MCF 10A (cell line): ENCODE measurements around the gene SLC38A10. TPM values are rescaled to one million over a fixed set of nuclear protein-coding genes. Genes with fewer than 3 reads are reported as not detected.

Experiments used
- BruUV-seq: library from RNA; stranded (reverse); fragments of 400-500 nt; replicated peaks from 2 replicates; lab custom pipeline; 2021; lab: Mats Ljungman, UMichigan
- CTCF ChIA-PET: fragments of 300-600 bp; sonication (Branson Sonifier 250); formaldehyde crosslinking; extraction: SDS; loops from one replicate; lab custom pipeline; 2021; ENCODE audit warnings: antibody characterized with exemption, inconsistent platforms; lab: Yijun Ruan, JAX
- POLR2A ChIA-PET: fragments of 300-600, 350-650 bp; sonication (Branson Sonifier 250); formaldehyde crosslinking; extraction: SDS; loops from one replicate; lab custom pipeline; 2020; ENCODE audit warnings: antibody characterized with exemption, inconsistent platforms; lab: Yijun Ruan, JAX
- DNase-seq: peaks from one replicate; pipeline ENCODE4 v3.0.0-alpha.2; 2018; ENCODE audit not compliant: unreplicated experiment
- H3K27ac Mint-ChIP-seq: one replicate; pipeline ENCODE4 v1.8.0; 2022; ENCODE audit warnings: mild to moderate bottlenecking, low read depth, mixed read lengths; ENCODE audit not compliant: unreplicated experiment
- H3K27me3 Mint-ChIP-seq: one replicate; pipeline ENCODE4 v1.8.0; 2022; ENCODE audit warnings: mixed read lengths; ENCODE audit not compliant: insufficient read depth, unreplicated experiment
- H3K36me3 Mint-ChIP-seq: one replicate; pipeline ENCODE4 v1.8.0; 2022; ENCODE audit warnings: mild to moderate bottlenecking, moderate library complexity, mixed read lengths; ENCODE audit not compliant: insufficient read depth, unreplicated experiment
- H3K4me1 Mint-ChIP-seq: one replicate; pipeline ENCODE4 v1.8.0; 2022; ENCODE audit warnings: mixed read lengths; ENCODE audit not compliant: insufficient read depth, unreplicated experiment
- H3K4me3 Mint-ChIP-seq: one replicate; pipeline ENCODE4 v1.8.0; 2022; ENCODE audit warnings: mild to moderate bottlenecking, moderate library complexity, mixed read lengths; ENCODE audit not compliant: unreplicated experiment
- H3K9me3 Mint-ChIP-seq: one replicate; pipeline ENCODE4 v1.8.0; 2022; ENCODE audit warnings: mixed read lengths; ENCODE audit not compliant: unreplicated experiment
- CTCF ChIP-seq: fragments of 200-600 bp; IDR thresholded peaks from one replicate; pipeline ENCODE4 v1.8.0; 2022; ENCODE audit warnings: antibody characterized with exemption, mild to moderate bottlenecking; ENCODE audit not compliant: unreplicated experiment
- intact Hi-C: fragments of 100-400 bp; cut with micrococcal nuclease; formaldehyde crosslinking; loops from 2 replicates; pipeline ENCODE4 v1.14.1; 2022
- total RNA-seq: library from RNA; stranded (reverse); gene quantifications from 2 replicates; pipeline ENCODE4 v1.2.3, GENCODE V29; 2022

Gene SLC38A10
- total RNA-seq, 1 experiment from 2014 or later = 98.2 TPM

- intact Hi-C loops = no loop called here
- Mint-ChIP-seq H3K36me3 (peaks cover 7% of the 10 kb centered on the region), H3K27ac (no peak overlapping the region), H3K27me3 (peaks cover 12% of the 10 kb centered on the region), H3K4me3 (no peak overlapping the region), H3K4me1 (peaks cover 14% of the 10 kb centered on the region), H3K9me3 (no peaks in the 10 kb centered on the region)
- ChIA-PET POLR2A (interaction anchor here (1.0 kb wide), 1 partner anchor 97 kb away, joined by 3 read pairs; no protein-coding TSS in a partner anchor), CTCF (no interaction called here)
- no peak for TF ChIP-seq CTCF
- BruUV-seq = no TSS peak
- no peak for DNase-seq
Measured at GRCh38 chr17:81299846-81300585, 4.9 kb upstream of the SLC38A10 start.

DNA sequence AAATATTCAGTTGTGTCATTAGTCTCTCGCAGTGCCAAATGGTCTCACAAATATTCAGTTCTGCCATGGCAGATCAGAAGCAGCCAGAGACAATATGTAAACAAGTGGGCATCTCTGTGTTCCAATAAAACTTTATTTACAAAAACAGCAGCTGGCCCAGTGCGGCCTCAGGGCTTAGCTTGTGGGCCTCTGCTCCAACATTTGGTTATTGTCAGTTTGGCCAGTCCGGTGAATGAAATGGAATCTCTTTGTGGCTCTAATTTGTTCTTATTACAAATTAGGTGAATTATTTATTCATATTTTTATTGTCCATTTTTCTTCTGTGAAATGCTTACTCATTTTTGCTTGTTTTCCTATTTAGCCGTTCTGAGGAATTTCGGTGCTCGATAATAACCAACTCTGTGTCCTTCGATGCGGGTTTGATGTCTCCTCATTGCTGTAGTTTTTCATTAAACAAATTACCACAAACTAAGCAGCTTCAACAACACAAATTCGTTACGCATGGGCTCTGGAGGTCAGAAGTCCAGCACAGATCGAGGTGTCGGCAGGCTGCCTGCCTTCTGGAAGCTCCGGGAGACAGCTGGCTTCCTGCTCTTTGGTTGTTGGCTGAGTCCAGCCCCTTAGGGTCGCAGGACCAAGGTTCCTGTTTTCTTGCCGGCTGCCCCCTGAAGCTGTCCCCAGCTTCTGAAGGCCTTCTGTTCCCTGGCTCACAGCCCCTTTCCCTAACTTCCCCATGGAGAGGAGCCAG is 4.1 kb upstream of the SLC38A10 start:
- Mint-ChIP-seq H3K27me3 (peaks cover 12% of the 10 kb centered on the region), H3K9me3 (no peaks in the 10 kb centered on the region), H3K36me3 (peaks cover 7% of the 10 kb centered on the region), H3K4me3 (no peak overlapping the region), H3K4me1 (peaks cover 14% of the 10 kb centered on the region), H3K27ac (no peak overlapping the region)
- ChIA-PET CTCF (interaction anchor here (0.5 kb wide), 1 partner anchor 93 kb away, joined by 4 read pairs; no protein-coding TSS in a partner anchor), POLR2A (interaction anchor here (0.6 to 1.3 kb wide), 5 partner anchors 10 to 98 kb away, joined by 3 to 7 read pairs (median 3); no protein-coding TSS in a partner anchor)
- no peak for TF ChIP-seq CTCF
- BruUV-seq = no TSS peak
- intact Hi-C loops = no loop called here
- DNase-seq = no peak

DNA sequence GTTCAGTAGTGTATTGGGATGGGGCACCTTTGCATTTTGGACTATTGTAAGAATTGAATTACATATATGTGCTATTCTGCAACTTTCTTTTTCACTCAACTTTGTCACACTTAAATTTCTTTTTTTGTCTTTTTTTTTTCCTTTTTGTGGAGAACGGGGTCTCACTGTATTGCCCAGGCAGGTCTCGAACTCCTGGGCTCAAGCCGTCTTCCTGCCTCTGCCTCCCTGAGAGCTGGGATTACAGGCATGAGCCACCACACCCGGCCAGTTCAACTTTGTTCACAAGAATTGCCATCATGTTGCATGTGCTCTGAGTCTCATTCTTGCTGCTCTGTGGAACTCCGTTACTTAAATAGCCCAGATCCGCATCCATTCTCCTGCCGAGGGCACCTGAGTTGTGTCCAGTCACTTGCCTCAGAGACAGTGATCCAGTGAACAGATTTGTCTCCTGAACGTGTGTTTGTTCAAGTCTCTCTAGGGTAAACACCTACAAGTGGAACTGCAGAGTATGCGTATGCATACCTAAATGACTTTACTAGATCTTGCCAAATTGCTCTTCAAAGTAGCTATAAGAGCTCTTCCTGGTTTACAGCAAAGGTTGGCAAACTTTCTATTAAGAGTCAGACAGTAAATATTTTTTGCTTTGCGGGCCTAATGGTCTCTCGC is 3.4 kb upstream of the SLC38A10 start:
- Mint-ChIP-seq H3K36me3 (peaks cover 7% of the 10 kb centered on the region), H3K27me3 (peaks cover 12% of the 10 kb centered on the region), H3K9me3 (no peaks in the 10 kb centered on the region), H3K27ac (no peak overlapping the region), H3K4me1 (peaks cover 14% of the 10 kb centered on the region), H3K4me3 (no peak overlapping the region)
- no peak for TF ChIP-seq CTCF
- BruUV-seq = no TSS peak
- intact Hi-C loops = no loop called here
- CTCF ChIA-PET = interaction anchor here (0.5 kb wide), 1 partner anchor 94 kb away, joined by 4 read pairs; no protein-coding TSS in a partner anchor
- DNase-seq = no peak
- POLR2A ChIA-PET = interaction anchor here (0.6 to 1.3 kb wide), 4 partner anchors 11 to 47 kb away, joined by 3 to 7 read pairs (median 4); no protein-coding TSS in a partner anchor
